Pons (tissue), 1 donor: ENCODE data around the gene FRMD5.
"Not testable (repeated sequence)": the region's sequence is repeated elsewhere in the genome, so short reads cannot be mapped to it uniquely, and the experiment has no call there.

Experiments used
- DNase-seq: peaks from one replicate; pipeline ENCODE4 v3.0.0-alpha.2; 2016; ENCODE audit warnings: low spot score

The FRMD5 gene

DNA sequence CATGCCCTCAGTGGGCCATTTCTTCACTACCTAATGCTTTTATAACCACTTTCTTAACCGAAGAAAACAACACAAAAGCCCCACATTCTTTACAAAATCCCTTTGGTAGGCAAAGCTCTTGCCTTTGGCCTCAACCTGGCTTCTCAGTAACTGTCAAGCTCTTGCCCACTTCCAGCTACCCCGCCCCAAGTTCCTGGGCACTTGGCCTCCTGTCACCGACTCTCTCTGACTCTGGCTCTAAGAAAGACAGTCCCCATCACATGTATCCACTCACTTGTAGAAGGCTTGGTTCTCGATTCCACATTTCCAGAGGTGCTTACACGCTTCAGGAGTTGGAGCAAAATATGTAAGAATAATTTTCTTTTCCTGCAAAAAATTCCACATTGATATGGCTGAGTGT lies 307.2 kb downstream of the FRMD5 start:
- DNase-seq: no peak

DNA sequence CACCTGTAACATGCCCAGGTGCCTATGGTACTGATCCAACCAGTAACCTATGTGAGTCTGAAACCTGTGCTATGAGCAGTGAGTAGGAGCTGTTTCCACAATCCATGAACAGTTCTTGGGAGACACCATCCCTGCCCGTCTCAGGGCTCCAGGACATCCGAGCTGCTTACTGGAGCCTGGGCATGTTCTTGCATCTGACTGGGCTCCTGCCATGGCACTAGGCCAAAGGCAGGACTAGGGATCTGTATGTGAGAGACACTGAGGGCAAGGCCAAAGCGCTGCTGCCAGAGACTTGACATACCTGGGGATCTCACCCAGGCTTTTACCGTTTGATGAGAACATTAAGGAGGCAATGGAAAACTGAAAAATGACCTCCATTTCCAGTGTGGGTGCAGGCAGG lies 308.5 kb downstream of the FRMD5 start:
- DNase-seq: no peak

DNA sequence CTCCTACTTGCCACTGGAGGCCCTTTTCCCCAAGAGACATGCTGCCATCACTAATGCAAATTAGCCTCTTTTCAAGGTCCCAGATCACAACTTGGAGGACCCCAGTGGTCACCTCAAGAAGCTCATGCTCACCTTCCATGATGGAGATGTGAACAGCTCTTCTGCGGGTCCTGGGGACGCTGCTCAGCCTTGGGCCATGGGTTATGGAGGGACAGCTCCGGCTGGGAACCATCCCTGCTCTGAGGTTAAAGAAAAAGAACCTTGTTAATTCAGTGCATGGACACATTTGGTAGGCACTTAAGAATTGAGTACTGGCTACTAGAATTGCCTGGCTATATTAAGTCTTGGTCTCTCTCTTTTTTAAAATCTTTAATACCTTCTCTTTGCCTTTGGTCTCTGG lies 311.5 kb downstream of the FRMD5 start:
- DNase-seq: no peak

DNA sequence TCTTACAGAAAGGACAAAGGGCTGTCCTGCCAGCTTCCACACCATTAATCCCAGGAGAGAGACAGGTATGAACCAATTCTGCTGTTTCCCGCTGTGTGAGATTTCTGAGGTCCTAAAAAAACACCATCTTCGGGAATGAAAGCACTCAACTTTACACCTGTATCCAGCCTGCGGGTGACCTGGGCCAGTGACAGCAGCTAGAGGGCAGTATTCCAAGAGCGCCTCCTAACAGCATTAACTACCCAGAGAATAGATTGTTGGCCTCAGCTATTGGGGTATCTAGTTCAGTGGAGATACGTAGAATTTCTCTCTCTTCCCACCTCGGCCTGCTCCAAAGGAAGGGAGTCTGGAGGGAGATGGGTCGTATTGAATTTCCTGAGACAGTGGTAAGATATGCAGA lies 313.1 kb downstream of the FRMD5 start:
- no peak for DNase-seq

DNA sequence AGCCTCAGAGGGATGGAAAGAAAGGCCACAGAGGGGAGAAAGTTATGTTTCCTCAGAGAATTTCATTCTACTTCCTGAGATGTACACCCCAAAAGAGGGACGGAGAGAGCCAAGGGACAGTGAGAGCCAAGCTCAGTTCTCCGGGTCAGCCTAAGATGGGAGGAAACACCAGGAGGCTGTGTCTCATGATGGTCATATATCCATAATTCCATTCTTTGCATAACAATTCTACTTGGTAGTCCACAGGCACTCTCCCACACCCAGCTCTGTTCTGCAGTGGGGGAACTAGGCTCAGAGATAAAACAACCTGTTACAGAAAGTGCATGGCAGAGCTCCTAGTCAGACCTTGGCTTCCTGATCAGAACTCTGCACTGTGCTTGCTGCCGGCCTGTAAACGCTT lies 313.8 kb downstream of the FRMD5 start:
- DNase-seq: no peak

DNA sequence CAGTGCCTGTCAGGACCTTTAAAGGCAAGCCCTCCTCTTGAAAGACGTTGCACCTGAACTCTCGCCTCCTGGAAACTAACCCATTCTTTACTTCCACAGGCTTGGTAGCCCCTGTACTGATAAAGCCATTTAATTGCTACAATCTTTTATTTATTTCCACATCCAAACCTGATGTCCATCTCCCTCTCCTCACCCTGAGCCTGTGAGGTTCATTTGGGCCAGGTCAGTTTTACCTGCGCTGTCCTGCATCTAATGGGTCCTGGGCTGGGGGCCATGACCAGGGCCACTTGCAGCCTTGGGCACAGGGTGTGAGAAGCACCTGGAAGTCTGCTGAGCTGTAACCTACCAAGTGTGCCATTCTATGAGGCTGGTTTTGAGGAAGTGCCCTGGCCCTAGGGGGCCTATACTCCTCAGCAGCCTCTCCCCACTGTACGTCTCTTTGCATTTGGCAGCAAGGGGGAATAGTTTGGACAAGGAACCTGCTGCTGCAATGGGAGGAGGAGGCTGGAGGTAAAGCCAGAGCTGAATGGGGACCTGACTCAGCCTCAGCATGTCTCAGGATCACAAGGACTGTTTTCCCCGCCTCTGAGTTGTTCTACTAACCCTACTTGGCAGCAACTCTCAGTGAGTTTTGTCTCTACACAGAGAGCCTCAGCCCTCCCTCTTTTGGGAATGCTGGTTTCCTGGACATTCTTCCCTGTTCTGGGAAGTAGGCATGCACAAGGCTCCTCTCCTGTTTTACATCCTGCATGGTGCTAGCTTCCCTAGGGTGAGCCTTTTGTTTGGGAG lies 314.5 kb downstream of the FRMD5 start:
- no peak for DNase-seq

DNA sequence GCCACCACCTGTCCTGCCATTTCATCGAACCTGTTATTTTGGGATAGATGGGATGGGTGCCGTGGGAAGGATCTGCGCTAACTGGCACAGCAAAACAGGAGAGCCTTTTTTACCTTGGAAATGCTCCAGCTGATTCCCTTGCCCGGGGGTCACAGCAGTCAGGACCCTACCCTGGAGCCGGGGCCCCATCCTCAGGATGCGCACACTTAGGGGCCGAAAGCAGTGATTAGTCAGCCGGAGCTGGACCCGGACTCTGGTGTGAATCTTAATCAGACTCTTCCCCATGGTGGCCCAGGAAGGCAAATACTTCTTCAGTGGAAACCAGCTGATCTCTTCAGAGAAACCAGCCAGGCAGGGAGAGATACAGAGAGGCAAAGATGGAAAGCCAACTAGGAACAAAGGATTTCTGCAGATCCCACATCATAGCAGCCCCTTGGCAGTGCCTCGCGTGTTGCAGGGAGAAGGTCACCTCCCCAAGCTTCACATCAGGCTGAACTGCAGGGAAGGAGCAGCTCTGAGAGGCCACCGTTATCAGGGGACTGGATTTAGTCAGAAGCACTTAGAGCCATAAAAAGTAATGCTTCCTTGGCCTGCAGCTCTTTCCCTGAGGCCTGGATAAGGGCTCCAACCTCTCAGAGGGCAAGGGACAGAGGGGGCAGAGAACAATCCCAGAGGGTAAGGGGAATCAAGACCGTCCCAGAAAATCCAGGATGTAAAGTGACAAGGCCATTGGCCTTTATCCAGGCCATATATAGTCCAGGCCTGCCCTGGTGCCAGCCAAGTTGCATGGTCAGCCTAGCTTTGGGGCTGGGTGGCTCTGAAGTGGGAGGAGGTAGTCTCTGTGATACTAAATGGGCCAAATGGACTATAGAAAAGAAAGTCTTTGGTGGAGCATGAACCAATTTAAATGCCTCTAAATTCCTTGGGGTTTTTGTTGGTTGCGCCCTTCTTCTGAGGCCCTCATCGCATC lies 315.4 kb downstream of the FRMD5 start:
- no peak for DNase-seq

DNA sequence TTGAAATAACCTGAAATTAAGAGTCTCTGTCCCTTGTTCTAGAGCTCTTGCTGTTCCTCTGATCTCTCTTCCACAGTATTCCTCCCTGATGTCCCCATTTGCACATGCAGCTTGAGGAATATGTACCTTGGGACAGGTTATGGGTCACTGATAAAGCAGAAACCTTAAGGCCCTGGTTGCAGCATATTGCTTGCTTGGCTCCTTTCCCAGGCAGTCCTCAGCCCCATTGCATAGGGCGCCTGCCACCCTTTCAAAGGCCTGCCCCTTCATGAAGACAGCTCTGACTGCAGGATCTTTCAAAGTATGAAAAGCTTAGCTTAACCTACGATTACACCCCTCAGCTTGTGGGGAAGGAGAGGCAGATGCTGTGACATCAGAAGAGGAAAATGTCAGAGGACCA lies 316.6 kb downstream of the FRMD5 start:
- DNase-seq: no peak

DNA sequence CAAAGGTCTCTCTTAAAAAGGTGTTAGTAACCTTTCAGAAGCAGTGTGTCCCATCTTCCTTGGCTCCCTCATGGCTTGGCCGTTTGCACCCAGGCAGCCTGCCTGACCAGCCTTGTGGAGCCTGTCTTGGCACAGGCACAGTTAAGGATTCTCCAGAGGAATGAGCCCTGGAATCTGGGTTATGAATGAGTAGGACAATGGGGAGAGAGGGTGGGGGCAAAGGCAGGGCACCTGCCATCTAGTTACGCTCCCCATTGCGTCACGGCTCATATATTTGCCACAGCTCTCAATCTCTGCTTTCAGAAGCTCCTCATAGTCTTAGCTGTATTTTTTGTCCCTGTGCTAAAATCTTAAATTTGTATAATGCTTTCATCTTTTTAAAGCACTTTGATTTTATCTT lies 317.7 kb downstream of the FRMD5 start:
- no peak for DNase-seq

DNA sequence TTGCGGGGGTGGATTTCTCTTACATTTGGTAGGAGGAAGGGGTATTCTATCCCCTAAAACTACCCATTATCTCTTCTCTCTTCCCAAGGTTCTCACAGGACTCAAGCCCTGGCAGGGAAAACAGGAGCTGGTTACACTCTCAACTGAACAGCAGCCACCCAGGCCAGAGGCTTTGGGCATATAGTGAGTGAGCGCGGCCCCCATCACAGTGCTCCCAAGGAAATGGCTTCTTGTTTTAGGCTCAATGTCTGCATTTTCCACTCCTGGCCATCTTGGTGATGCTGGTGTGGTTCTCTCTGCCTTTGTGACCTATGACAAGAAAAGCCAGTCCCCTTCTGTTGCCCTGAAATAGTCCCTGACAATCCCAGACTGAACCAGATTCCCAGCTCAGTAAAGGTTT lies 318.2 kb downstream of the FRMD5 start:
- no peak for DNase-seq

DNA sequence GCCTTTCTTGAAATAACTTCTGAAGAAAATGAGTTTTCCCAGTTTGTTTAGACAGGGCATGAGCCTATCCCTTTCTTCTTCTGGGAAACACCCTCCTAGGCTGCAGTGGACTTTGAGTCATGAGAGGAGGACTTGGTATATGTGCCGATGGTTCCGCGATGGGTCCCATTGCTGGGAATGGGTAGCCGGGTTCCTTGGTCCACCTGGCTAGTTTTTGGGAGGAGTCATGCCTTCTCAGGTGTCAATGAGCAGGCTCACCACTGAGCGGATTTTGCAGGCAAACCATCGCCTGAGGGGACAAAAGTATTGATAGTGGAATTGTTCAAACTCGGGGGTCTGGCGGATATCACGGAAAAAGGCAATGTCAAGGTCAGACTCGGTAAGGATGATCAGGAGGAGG lies 321.4 kb downstream of the FRMD5 start:
- no peak for DNase-seq

DNA sequence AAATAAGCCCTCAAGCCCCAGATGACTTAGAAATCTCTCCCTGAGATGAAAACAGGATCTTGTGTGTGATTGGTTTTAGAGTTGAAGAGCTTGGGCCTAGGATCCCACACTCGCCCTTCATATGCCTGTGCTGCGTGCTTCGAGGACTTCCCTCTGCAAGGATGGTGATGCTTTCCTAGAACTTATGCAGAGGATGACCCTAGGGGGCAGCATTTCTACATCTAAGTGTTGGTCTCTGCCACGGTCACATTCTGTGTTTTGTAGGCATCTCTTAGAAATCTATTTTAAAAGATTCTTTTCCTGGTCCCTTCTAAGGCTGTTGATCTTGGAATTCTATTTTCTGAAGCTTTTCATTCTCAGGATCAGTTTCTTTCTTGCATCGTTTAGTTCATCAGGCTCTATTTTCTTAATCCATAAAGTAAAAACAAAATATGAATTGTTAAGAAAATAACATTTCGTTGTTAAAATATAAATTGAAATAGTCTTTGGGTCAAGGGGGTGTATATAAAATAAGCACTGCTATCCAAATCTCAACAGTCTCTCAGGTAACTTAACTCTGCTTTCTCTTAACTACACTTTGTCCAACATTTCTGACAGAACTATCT lies 322.6 kb downstream of the FRMD5 start:
- DNase-seq: peak; percentile 91

DNA sequence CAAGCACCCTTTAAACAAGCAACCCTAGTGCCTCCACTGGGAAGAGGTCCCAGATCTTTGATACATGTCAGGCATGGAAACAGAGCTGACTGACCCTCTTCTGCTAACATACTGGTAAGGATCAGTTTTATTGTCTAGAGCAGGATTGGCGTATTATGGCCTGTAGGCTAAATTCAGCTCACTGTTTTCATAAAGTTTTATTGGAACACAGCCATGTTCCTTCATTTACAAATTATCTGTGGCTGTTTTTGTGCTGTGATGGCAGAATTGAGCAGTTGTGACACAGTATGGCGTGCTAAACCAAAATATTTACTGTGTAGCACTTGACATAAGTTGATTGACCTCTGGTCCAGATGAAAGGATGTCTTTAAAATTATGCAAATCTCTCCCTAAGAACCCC lies 323.2 kb downstream of the FRMD5 start:
- no peak for DNase-seq

DNA sequence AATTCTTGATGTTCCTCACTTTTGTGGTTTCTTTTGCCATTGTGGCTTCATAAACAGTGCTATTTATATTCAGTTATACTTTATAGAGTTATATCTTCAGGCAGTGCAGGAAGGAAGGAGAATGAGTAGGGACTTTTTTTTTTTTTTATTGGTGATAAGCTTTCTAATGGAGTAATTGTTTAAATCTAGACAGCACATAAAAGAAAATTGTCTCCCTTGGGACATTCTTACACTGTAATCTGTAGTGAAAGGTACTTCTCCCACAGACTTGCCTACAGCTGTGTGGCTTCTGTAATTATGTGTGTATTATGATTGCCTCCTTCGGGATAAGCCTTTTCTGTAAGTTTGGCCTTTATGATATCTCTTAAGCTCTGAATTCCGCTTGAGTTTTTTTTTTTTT lies 326.7 kb downstream of the FRMD5 start:
- no peak for DNase-seq

DNA sequence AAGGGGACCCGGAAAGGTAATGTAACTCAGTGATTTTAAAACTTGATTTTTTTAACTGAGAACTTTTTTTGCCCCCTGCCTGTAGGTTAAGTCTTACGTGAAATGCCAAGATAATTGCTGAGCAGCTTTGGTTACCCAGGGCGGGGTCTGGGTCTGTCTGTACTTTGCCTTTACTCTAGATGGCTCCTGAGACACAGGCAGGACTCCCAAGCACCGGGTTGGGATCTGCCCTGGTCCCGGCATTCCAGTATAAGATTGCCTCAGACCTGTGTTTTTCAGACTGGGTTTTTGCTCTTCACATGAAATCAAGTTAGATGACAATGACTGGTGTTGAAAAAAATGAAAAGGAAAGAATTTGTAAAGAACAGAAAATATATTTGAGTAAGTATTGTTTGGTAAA lies 328.0 kb downstream of the FRMD5 start:
- DNase-seq: no peak

DNA sequence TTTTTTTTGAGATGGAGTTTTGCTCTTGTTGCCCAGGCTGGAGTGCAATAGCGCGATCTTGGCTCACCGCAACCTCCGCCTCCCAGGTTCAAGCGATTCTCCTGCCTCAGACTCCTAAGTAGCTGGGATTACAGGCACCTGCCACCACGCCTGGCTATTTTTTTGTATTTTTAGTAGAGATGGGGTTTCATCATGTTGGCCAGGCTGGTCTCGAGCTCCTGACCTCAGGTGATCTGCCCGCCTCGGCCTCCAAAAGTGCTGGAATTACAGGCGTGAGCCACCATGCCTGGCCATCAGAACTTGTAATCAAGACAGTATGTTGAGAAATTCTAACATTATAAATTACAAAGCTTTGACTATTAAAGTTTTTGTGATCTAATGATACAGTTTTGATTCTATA lies 328.4 kb downstream of the FRMD5 start:
- not testable (repeated sequence) for DNase-seq

DNA sequence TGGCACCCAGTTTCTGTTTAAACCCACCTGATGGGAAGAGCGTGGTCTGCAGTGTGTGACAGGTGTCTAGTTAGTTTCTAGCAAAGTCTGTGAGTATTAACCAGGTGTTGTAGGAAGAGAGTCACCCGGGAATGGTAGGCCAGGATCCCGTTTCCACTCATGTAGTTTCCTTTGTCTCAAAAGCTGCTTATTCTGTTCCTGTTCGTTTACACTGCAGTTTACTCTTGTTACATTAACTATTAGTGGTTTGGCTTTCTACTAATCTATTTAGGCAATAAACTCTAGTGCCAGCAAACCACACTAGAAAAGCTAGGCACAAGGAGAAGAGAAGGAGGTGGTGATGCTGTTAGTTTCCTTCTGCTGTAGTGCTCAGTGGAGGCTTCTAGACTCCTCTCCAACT lies 335.5 kb downstream of the FRMD5 start:
- no peak for DNase-seq

DNA sequence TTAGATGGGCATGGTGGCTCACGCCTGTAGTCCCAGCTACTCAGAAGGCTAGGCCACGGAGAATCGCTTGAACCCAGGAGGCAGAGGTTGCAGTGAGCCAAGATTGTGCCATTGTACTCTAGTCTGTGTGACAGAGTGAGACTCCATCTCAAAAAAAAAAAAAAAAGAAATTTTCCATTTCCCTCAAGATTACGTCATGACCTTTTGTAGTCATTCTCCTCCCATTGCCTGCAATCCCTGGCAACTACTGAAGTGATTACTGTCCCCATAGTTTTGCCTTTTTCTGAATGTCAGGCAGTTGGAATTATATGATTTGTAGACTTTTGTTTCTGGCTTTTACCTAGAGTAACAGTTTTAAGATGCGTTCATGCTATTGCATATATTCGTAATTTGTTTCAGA lies 340.3 kb downstream of the FRMD5 start:
- no peak for DNase-seq

DNA sequence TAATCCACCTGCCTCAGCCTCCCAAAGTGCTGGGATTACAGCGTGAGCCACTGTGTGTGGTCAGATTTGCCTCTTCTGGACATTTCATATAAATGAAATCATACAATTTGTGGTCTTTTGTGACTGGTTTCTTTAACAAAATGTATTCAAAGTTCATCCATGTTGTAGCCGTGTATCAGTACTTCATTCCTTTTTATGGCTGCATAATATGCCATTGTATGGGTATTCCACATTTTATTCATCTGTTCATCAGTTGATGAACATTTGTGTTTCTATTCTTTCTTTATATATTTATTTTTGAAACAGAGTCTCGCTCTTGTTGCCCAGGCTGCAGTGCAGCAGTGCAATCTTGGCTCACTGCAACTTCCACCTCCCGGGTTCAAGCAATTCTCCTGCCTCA lies 342.5 kb downstream of the FRMD5 start:
- DNase-seq: no peak

DNA sequence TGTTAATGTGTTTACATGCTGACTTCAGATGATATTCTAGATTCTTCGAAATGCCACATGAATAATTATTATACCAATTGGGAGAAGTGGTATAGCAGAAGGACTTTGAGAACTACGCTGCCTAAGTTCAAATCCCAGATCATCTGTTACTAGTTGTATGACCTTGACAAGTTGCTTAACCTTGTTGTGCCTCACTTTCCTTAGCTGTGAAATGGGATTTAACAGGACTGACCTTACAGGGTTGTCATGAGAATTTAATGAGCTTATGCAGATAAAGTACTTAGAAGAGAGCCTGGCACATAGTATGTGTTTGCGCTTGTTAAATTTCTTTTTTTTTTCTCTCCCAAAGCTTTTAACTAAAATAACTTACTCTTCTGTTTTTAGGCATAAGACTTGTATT lies 343.8 kb downstream of the FRMD5 start:
- DNase-seq: no peak

DNA sequence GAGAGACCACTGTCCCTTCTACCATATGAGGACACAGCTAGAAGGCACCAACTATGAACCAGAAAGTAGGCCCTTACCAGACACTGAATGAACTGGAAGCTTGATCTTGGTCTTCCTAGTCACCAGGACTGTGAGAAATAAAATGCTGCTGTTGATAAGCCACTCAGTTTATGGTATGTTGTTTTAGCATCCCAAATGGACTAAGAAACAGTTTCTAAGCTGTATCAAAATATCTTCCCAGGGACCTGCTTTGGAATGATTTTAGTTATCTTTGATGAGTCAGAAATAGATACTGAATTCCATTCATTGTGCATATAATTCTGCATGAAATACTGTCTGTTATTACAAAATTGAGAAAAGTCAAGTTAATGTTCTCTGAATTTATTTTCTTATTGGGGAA lies 349.6 kb downstream of the FRMD5 start:
- DNase-seq: no peak

DNA sequence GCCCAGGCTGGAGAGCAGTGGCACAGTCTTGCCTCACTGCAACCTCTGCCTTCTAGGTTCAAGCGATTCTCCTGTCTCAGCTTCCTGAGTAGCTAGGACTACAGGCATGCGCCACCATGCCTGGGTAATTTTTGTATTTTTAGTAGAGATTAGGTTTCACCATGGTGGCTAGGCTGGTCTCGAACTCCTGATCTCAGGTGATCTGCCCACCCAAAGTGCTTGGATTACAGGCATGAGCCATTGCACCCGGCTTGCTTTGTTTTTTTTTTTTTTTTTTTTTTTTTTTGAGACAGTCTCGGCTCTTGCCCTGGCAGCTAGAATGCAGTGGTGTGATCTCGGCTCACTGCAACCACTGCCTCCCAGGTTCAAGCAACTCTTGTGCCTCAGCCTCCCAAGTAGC lies 362.6 kb downstream of the FRMD5 start:
- not testable (repeated sequence) for DNase-seq

DNA sequence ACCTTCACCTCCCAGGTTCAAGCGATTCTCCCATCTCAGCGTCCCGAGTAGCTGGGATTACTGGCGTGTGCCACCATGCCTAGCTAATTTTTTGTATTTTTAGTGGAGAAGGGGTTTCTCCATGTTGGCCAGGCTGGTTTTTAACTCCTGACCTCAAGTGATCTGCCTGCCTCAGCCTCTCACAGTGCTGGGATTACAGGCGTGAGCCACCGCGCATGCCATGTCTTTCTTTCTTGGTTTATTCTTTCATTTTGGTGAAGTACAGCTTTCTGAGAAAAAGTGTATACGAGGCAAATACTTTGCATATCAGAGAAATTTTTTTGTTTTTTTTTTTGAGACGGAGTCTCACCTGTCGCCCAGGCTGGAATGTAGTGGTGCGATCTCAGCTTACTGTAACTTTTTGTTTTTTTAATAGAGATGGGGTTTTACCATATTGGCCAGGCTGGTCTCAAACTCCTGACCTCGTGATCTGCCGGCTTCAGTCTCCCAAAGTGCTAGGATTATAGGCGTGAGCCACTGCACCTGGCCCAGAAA lies 363.5 kb downstream of the FRMD5 start:
- not testable (repeated sequence) for DNase-seq
